Measurements from ENCODE around the gene TFE3.

TFE3 gene

DNA sequence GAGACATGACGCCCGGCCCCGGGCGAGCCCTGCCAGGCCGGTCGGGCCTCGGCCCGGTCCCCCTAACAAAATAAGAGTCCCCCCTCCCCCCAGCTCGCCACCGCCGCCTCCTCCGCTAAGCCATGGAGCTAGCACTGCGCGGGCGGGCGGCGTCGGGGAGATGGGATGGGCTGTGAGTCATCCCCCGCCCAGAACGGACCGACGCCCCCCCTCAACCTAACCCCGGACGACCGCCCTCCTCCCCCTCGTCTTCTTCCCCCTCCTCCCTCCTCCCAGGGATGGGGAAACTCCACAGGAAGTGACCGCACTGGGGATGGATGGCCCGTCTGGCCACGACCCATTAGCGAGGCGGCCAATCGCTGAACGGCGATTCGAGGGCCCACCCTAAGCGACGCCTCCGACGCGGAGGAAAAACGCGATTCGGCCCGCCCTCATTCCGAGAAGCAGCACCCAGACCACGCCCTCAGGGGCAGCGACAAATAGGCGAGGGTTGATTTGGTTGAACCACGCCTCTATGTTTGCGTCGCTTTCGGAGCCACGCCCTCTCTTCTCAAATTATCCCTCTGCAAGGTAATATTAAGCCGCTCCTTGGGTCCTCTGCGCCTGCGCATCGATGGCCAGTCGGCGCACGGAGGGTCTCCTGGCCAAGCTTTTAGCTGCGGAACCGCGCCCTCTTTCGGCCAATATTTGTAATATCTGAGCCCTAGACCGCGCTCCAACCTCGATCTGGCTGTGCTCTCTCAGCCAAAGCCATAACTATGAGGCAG lies at the start of gene TFE3:
TFE3 (minus strand) TSS at position 138 of the 767 bp plus-strand sequence; CDS start at position 7, 131 bp downstream.
- peak within 1 kb of the TSS; percentile 95 for H3K4me3 ChIP-seq (ENCODE audit: low read length)
- peaks cover 6% of the 10 kb centered on the region for H3K4me1 ChIP-seq (ENCODE audit: insufficient read depth, low read length)

DNA sequence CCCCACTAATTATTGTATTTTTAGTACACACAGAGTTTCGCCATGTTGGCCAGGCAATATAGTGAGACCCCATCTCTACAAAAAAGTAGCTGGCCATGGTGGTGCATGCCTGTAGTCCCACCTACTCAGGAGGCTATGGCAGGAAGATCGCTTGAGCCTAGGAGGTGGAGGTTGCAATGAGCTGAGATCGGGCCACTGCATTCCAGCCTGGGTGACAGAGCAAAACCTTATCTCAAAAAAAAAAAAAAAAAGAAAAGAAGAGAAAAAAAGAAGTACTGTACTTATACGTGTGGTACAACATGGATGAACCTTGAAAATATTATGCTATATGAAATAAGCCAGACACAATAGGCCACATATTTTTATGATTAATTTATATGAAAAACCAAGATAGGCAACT lies 46.4 kb upstream of the TFE3 start:
- Histone ChIP-seq H3K27me3 (ENCODE audit: insufficient read depth, low read length) (no peaks in the 10 kb centered on the region), H3K9me3 (ENCODE audit: insufficient read depth, low read depth, low read length) (no peaks in the 10 kb centered on the region), H3K9ac (ENCODE audit: low read depth, low read length) (no peak overlapping the region), H3K4me1 (ENCODE audit: insufficient read depth, low read length) (no peaks in the 10 kb centered on the region), H3K36me3 (ENCODE audit: insufficient read depth, low read depth, low read length) (no peaks in the 10 kb centered on the region), H3K27ac (ENCODE audit: low read length) (no peak overlapping the region), H3K4me3 (ENCODE audit: low read length) (no peak overlapping the region)

More for the DNA sequence above, at the start of gene TFE3:
- Histone ChIP-seq H3K36me3 (ENCODE audit: insufficient read depth, low read depth, low read length) (peaks cover 13% of the 10 kb centered on the region), H3K9ac (ENCODE audit: low read depth, low read length) (peak within 1 kb of the TSS; percentile 95; the same call in 1 of the 2 replicates), H3K9me3 (ENCODE audit: insufficient read depth, low read depth, low read length) (no peaks in the 10 kb centered on the region), H3K27ac (ENCODE audit: low read length) (no peak within 1 kb of the TSS), H3K27me3 (ENCODE audit: insufficient read depth, low read length) (no peaks in the 10 kb centered on the region)

DNA sequence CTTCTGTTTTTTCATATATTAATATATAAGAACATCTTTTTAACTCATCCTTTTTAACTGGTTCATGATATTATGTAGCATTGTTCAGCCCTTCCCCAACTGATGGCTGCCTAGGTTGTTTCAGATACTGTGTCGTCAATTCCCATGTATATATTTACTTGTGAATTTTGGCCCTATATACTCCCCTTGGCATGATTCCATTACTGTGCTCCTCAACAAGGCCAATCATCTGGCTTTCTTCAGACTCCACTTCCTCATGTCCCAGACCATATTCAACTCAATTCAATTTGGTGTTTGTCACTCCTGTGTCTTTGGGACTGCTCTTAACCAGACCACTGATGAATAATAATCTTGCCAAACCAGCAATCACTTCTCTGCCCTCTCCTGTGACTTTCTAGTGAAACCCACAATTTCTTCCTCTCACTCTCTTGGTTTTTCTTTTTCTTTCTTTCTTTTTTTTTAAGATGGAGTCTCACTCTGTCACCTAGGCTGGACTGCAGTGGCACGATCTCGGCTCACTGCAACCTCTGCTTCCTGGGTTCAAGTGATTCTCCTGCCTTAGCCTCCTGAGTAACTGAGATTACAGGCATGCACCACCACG lies 39.2 kb upstream of the TFE3 start:
- H3K9me3 ChIP-seq (ENCODE audit: insufficient read depth, low read depth, low read length) = no peaks in the 10 kb centered on the region
- H3K4me1 ChIP-seq (ENCODE audit: insufficient read depth, low read length) = no peaks in the 10 kb centered on the region
- no peak overlapping the region for H3K4me3 ChIP-seq (ENCODE audit: low read length)
- H3K27ac ChIP-seq (ENCODE audit: low read length) = no peak overlapping the region
- 0 out of 2 replicates have a peak, but pooled peaks cover 2% of the 10 kb centered on the region for H3K36me3 ChIP-seq (ENCODE audit: insufficient read depth, low read depth, low read length)
- no peak overlapping the region for H3K9ac ChIP-seq (ENCODE audit: low read depth, low read length)
- no peaks in the 10 kb centered on the region for H3K27me3 ChIP-seq (ENCODE audit: insufficient read depth, low read length)

GRCh38 chrX:49079489-49080428 lies 36.6 kb upstream of the TFE3 start, which contains the start of gene WDR45:
WDR45 (minus strand) TSS chrX:49079887; CDS start chrX:49078095, 1,792 bp downstream.
- Histone ChIP-seq H3K27me3 (ENCODE audit: insufficient read depth, low read length) (no peaks in the 10 kb centered on the region), H3K4me3 (ENCODE audit: low read length) (peak within 1 kb of the TSS; percentile 79), H3K9me3 (ENCODE audit: insufficient read depth, low read depth, low read length) (no peaks in the 10 kb centered on the region), H3K27ac (ENCODE audit: low read length) (no peak within 1 kb of the TSS), H3K36me3 (ENCODE audit: insufficient read depth, low read depth, low read length) (peaks cover 9% of the 10 kb centered on the region; the same call in 1 of the 2 replicates), H3K9ac (ENCODE audit: low read depth, low read length) (peak within 1 kb of the TSS; percentile 83; the same call in 1 of the 2 replicates), H3K4me1 (ENCODE audit: insufficient read depth, low read length) (no peaks in the 10 kb centered on the region)

GRCh38 chrX:49077941-49078340 lies 34.8 kb upstream of the TFE3 start:
- H3K9me3 ChIP-seq (ENCODE audit: insufficient read depth, low read depth, low read length) = no peaks in the 10 kb centered on the region
- peaks cover 9% of the 10 kb centered on the region; the same call in 1 of the 2 replicates for H3K36me3 ChIP-seq (ENCODE audit: insufficient read depth, low read depth, low read length)
- H3K27ac ChIP-seq (ENCODE audit: low read length) = no peak overlapping the region
- no peak overlapping the region for H3K9ac ChIP-seq (ENCODE audit: low read depth, low read length)
- H3K27me3 ChIP-seq (ENCODE audit: insufficient read depth, low read length) = no peaks in the 10 kb centered on the region
- no peaks in the 10 kb centered on the region for H3K4me1 ChIP-seq (ENCODE audit: insufficient read depth, low read length)
- no peak overlapping the region for H3K4me3 ChIP-seq (ENCODE audit: low read length)

GRCh38 chrX:49075347-49075746 lies 32.2 kb upstream of the TFE3 start:
- Histone ChIP-seq H3K36me3 (ENCODE audit: insufficient read depth, low read depth, low read length) (peaks cover 9% of the 10 kb centered on the region; the same call in 1 of the 2 replicates), H3K4me3 (ENCODE audit: low read length) (no peak overlapping the region), H3K27ac (ENCODE audit: low read length) (no peak overlapping the region), H3K9ac (ENCODE audit: low read depth, low read length) (no peak overlapping the region), H3K9me3 (ENCODE audit: insufficient read depth, low read depth, low read length) (no peaks in the 10 kb centered on the region), H3K4me1 (ENCODE audit: insufficient read depth, low read length) (no peaks in the 10 kb centered on the region), H3K27me3 (ENCODE audit: insufficient read depth, low read length) (no peaks in the 10 kb centered on the region)

GRCh38 chrX:49073601-49074575 lies 30.7 kb upstream of the TFE3 start, which contains the start of gene PRAF2:
PRAF2 (minus strand) TSS chrX:49074002; CDS start chrX:49073987, 15 bp downstream.
- Histone ChIP-seq H3K9ac (ENCODE audit: low read depth, low read length) (peak within 1 kb of the TSS; percentile 79; the same call in 1 of the 2 replicates), H3K4me3 (ENCODE audit: low read length) (peak within 1 kb of the TSS; percentile 81), H3K27me3 (ENCODE audit: insufficient read depth, low read length) (no peaks in the 10 kb centered on the region), H3K27ac (ENCODE audit: low read length) (no peak within 1 kb of the TSS), H3K36me3 (ENCODE audit: insufficient read depth, low read depth, low read length) (peaks cover 9% of the 10 kb centered on the region; the same call in 1 of the 2 replicates), H3K9me3 (ENCODE audit: insufficient read depth, low read depth, low read length) (no peaks in the 10 kb centered on the region), H3K4me1 (ENCODE audit: insufficient read depth, low read length) (no peaks in the 10 kb centered on the region)

DNA sequence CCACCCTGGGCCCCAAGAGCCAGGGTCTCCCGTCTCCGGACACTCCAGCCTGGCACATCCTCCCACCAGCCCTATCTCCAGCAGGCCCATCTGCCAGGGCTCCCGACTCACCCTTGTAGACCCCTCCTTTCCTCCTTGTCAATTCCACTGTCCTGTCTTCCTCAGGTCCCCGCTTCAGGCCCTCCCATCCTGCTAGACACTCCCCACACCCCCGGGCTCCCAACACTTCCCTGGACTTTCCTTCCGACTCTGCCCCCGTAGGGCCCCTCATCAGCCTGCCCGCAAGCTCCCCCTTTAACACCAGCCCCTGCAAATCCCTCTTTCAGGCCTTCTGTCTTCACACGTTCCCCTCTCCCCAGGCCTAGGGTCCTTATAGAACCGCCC lies 29.5 kb upstream of the TFE3 start:
- H3K4me3 ChIP-seq (ENCODE audit: low read length) = peak overlapping the region; percentile 81
- H3K36me3 ChIP-seq (ENCODE audit: insufficient read depth, low read depth, low read length) = peaks cover 9% of the 10 kb centered on the region; the same call in 1 of the 2 replicates
- no peaks in the 10 kb centered on the region for H3K27me3 ChIP-seq (ENCODE audit: insufficient read depth, low read length)
- H3K4me1 ChIP-seq (ENCODE audit: insufficient read depth, low read length) = no peaks in the 10 kb centered on the region
- H3K9me3 ChIP-seq (ENCODE audit: insufficient read depth, low read depth, low read length) = no peaks in the 10 kb centered on the region
- H3K9ac ChIP-seq (ENCODE audit: low read depth, low read length) = peak overlapping the region; percentile 79; the same call in 1 of the 2 replicates
- H3K27ac ChIP-seq (ENCODE audit: low read length) = no peak overlapping the region

GRCh38 chrX:49071877-49072711 lies 28.9 kb upstream of the TFE3 start:
- no peak overlapping the region for H3K27ac ChIP-seq (ENCODE audit: low read length)
- no peak overlapping the region; the same call in 1 of the 2 replicates for H3K4me3 ChIP-seq (ENCODE audit: low read length)
- no peaks in the 10 kb centered on the region for H3K9me3 ChIP-seq (ENCODE audit: insufficient read depth, low read depth, low read length)
- no peaks in the 10 kb centered on the region for H3K27me3 ChIP-seq (ENCODE audit: insufficient read depth, low read length)
- H3K9ac ChIP-seq (ENCODE audit: low read depth, low read length) = no peak overlapping the region
- H3K36me3 ChIP-seq (ENCODE audit: insufficient read depth, low read depth, low read length) = peaks cover 4% of the 10 kb centered on the region; the same call in 1 of the 2 replicates
- H3K4me1 ChIP-seq (ENCODE audit: insufficient read depth, low read length) = no peaks in the 10 kb centered on the region

GRCh38 chrX:49070988-49071387 lies 27.8 kb upstream of the TFE3 start:
- no peaks in the 10 kb centered on the region for H3K9me3 ChIP-seq (ENCODE audit: insufficient read depth, low read depth, low read length)

More at GRCh38 chrX:49070988-49071387, 27.8 kb upstream of the TFE3 start:
- Histone ChIP-seq H3K27me3 (ENCODE audit: insufficient read depth, low read length) (no peaks in the 10 kb centered on the region), H3K4me1 (ENCODE audit: insufficient read depth, low read length) (no peaks in the 10 kb centered on the region), H3K4me3 (ENCODE audit: low read length) (no peak overlapping the region), H3K27ac (ENCODE audit: low read length) (no peak overlapping the region), H3K36me3 (ENCODE audit: insufficient read depth, low read depth, low read length) (no peaks in the 10 kb centered on the region), H3K9ac (ENCODE audit: low read depth, low read length) (no peak overlapping the region)

Data from iPS-20b (cell line).